GM12874 (cell line): ENCODE results near the gene FAM3B.

Experiments used
- TF ChIP-seq, protein P1 (sequence below): IDR thresholded peaks from 2 replicates; pipeline ENCODE4 v1.5.1; 2011; ENCODE audit warnings: low read depth, mild to moderate bottlenecking, control low read depth, low read length, moderate library complexity; ENCODE audit not compliant: insufficient read depth

Gene FAM3B

DNA sequence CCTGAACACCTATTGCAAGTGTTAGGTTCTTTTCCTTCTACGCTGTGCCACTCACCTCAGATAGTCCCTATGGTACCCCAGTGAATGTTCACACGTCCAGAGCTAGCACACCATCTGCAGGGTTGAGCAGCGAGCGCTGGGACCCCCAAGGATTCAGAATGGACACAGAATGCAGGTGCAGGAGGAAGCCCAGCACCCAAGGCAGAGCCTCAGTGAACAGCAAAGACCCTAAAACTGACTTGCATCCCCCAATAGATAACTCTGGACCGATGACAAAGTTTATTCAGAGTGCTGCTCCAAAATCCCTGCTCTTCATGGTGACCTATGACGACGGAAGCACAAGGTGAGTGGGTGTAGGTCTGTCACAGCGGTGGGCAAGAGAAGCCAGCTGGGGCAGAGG, 30.2 kb downstream of the FAM3B start:
- TF ChIP-seq, protein P1, sequence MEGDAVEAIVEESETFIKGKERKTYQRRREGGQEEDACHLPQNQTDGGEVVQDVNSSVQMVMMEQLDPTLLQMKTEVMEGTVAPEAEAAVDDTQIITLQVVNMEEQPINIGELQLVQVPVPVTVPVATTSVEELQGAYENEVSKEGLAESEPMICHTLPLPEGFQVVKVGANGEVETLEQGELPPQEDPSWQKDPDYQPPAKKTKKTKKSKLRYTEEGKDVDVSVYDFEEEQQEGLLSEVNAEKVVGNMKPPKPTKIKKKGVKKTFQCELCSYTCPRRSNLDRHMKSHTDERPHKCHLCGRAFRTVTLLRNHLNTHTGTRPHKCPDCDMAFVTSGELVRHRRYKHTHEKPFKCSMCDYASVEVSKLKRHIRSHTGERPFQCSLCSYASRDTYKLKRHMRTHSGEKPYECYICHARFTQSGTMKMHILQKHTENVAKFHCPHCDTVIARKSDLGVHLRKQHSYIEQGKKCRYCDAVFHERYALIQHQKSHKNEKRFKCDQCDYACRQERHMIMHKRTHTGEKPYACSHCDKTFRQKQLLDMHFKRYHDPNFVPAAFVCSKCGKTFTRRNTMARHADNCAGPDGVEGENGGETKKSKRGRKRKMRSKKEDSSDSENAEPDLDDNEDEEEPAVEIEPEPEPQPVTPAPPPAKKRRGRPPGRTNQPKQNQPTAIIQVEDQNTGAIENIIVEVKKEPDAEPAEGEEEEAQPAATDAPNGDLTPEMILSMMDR = no peak

DNA sequence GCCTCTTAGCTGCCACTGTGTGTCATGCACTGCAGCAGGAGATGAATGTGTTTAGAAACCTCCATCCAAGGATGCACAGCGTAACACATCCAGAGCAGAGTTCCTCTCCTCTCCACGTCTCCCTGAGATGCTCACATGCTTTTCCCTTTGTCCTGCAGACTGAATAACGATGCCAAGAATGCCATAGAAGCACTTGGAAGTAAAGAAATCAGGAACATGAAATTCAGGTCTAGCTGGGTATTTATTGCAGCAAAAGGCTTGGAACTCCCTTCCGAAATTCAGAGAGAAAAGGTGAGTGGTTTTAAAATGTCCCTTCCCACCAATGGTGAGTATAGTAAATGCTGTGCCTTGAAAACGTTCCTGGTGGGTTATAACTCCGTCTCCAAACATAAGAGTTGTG, 31.8 kb downstream of the FAM3B start:
- TF ChIP-seq, protein P1 = no peak

DNA sequence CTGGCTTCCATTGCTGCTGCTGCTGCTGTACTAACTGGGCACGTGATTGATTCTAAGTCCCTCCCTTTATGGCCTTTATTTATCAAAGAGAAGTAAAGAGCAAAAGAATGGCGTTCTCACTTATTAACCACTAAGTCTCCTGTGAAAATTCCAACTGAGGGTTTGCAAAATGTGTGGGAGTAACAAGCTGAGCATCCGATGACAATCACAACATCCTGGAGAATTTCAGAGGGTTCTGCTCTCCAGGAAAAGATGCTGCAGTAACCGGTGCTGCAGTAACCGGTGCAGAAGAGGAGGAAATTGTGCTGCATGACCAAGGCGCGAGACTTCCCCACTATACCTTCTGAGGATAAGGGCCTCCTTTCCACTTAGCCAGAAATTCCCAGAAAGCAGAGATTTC, 32.5 kb downstream of the FAM3B start:
- TF ChIP-seq, protein P1 = no peak

DNA sequence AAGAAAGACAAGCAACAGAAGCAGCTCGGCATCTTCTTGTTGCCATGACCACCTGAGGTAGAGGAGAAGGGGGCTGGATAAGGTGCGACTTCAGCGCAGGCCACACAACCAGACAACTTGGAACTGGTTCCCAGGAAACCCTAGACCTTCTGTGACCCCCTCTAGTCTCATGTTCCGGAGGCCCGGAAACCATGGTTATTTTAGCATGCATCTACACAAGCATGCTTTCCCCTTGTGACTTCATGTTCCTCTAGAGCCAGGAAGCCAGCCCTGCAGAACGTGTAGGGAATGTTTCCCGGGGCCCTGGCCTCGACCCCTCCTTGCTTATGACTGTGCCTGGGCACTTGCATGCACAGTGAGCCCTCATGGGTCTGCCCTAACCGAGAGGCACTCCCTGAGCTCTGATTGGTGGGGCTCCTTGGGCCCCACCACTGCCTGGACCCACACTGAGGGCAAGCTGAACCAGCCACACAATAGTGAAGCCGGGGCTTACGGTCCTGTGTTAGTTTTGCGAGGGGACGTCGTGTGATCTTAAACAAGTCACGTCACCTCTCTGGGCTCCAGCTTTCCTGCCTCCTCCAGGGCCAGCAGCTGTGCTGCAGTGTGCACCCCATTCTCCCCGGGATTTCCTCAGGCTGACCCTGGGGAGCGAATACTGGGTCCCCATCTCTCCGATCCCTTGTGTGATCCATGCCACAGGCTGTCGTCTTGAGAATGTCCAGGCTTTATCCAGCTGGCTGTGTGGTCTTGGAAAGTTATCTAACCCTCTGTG, 33.2 kb downstream of the FAM3B start:
- TF ChIP-seq, protein P1 = no peak

DNA sequence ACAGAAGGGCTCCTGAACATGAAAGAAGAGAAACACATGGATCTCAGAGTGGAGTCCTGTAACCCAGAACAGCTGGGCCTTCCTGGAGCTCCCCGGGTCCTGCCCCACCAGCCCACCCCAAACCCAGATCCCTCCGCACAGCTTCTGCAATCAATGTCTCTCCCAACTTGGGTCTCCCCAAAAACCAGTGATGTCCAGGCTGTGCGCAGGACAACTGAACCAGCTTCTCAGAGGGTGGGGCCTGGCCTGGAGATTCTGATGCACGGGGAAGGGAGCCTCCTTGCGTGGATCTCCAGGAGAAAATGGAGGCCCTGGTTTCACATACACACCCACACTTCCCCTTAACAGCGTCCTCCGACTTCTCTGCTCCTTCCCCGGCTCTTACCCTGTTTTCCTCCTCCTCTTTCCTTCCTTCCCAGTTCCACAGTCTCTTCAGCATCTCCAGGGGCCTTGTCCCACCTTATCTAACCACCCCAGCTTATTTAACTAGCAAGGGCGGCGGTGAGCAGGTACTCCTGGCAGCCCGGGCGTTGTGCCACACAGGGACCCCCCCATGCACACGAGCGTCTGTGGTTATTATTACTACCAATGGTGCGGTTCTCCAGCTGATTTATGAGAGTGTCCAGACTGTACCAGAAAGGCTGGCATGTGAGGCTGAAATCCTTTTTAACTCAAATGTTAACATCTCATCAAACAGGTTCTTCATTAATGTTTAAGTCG, 34.0 kb downstream of the FAM3B start:
- TF ChIP-seq, protein P1 = no peak

DNA sequence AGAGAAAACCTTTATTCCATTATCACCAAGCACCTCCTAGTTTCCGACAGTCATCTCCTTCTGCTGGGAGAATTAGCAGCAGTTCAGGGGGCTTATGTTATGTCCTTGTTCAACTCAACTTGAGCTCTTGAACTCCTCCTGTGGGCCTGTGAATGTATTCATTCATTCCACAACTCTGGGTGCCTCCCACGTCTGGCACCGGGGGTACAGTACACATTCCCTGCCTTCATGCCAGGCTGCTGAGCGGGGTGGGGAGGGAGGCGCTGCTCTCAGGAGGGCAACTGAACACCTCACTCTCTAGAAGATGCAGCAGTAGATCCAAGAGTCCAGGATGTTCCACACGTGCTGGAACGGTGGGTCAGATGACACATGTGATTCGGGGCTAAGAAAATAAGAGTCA, 40.9 kb downstream of the FAM3B start:
- TF ChIP-seq, protein P1 = no peak

DNA sequence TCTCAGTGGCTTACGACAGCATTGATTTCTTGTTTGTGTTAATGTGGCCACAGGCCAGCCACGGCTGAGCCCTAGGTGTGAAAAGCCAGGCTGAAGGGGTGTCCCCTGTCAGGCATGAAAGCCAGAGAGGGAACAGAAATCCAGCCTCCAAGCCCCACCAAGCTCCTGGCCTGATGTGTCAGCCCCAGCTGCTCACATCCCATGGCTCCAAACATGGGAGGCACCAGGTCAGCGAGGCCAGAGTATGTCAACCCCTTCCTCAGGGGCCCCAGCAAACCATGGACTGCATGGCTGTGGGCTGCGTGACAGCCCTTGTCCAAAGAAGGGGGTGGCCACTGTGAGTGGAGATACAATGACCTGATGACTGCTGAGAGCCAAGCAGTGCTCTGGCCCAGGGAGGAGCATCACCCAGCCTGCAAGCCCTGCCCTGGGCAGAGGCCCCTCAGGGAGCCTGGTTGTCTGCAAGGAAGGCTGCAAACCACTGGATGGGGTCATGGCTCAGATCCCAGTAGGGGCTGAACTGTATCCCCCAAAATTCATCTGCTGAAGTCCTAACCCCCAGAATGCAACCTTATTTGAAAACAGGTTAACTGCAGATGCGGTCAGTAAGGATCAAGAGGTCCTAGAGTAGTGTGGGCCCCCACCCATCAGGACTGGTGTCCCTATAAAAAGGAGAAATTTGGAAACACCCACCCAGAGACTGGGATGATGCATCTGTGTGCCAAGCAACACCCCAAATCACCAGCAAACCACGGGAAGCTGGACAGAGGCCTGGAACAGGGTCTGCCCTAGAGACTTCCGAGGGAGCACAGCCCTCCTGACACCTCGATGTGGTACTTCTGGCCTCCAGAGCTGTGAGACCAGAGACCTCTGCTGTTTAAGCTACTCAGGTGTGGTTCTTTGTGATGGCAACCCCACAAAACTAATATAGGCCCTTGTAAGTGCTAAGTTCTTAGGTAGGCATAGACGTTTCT, 41.9 kb downstream of the FAM3B start:
- TF ChIP-seq, protein P1 = no peak
